Esophagus muscularis mucosa (tissue), 3 donors: Measurements from ENCODE around the gene RHOT2.

Experiments used
- POLR2A ChIP-seq: fragments of 450-650 bp; IDR thresholded peaks from one replicate; pipeline ENCODE4 v1.6.1; 2017; ENCODE audit warnings: antibody characterized with exemption, moderate library complexity, mild to moderate bottlenecking, low read depth
- POLR2AphosphoS5 ChIP-seq, 2 donors: sonication (generic); formaldehyde crosslinking; IDR thresholded peaks; one replicate each; pipeline ENCODE4 v1.6.1; 2017; ENCODE audit warnings: antibody characterized with exemption in 2 of 2
- TF ChIP-seq, protein P1 (sequence below), 3 experiments: fragments of 200-600 bp in 2 of 3; fragments of 450-650 bp in 1 of 3; sonication (generic) in 2 of 3; IDR thresholded peaks; one replicate each; pipeline ENCODE4 v1.5.1; 2017 to 2019; ENCODE audit warnings: antibody characterized with exemption in 3 of 3, mild to moderate bottlenecking in 2 of 3, moderate library complexity in 1 of 3

DNA sequence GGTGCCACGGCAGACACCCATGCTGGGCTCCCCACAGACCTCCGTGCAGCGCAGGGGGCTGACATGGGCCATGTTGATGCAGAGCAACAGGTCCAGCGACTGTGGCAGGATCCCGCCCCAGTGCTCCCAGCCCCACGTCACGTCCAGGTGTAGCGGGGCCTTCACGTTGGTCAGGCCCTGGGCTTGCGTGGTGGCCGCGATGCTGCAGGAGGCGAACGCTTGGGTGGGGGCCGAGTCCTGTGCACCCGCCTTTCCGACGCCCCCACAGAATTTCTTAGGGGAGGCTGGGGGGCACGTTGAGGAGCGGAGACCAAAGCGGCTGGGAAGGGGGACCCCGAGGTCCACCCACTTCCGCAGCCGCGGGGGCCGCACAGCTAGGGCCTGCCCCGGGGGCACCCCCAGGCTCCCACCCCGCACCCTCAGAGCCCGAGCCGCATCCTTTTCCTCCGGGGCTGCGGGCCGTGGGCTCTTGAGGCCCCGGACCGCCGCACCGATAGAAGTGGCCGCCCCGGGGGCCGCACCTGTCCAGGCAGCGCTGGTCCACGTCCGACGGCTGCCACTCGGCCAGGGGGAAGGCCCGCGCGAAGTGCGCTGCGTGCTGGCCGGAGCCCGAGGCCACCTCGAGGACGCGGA, 32.2 kb upstream of the RHOT2 start:
- TF ChIP-seq POLR2A (peak; percentile 8), POLR2AphosphoS5 (IDR thresholded peaks at IDR 0.05) (no peak)
- TF ChIP-seq, protein P1, sequence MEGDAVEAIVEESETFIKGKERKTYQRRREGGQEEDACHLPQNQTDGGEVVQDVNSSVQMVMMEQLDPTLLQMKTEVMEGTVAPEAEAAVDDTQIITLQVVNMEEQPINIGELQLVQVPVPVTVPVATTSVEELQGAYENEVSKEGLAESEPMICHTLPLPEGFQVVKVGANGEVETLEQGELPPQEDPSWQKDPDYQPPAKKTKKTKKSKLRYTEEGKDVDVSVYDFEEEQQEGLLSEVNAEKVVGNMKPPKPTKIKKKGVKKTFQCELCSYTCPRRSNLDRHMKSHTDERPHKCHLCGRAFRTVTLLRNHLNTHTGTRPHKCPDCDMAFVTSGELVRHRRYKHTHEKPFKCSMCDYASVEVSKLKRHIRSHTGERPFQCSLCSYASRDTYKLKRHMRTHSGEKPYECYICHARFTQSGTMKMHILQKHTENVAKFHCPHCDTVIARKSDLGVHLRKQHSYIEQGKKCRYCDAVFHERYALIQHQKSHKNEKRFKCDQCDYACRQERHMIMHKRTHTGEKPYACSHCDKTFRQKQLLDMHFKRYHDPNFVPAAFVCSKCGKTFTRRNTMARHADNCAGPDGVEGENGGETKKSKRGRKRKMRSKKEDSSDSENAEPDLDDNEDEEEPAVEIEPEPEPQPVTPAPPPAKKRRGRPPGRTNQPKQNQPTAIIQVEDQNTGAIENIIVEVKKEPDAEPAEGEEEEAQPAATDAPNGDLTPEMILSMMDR (IDR thresholded peaks at IDR 0.05) = no peak
